Measurements from ENCODE around the gene VAV3. TPM values are rescaled to one million over a fixed set of nuclear protein-coding genes. Genes with fewer than 3 reads are reported as not detected.

The VAV3 gene
- total and polyA plus RNA-seq, 2 donors (not counting 1 experiment from before 2014, with no cell fraction given) = not detected

GRCh38 chr1:107935396-107936064 is 29.4 kb downstream of the VAV3 start:
- H3K27ac ChIP-seq (ENCODE audit: insufficient read depth, low read length) = no peak overlapping the region
- no peak overlapping the region for H3K4me3 ChIP-seq (replicated peaks in 1 of 4; ENCODE audit: control extremely low read depth in 1 of 4, insufficient read depth in 1 of 4, low read depth in 3 of 4, low read length in 4 of 4)
- H4K20me1 ChIP-seq (ENCODE audit: control insufficient read depth, extremely low read depth, insufficient read depth, low read length) = no peaks in the 10 kb centered on the region
- no peaks in the 10 kb centered on the region for H3K9me3 ChIP-seq (ENCODE audit: control insufficient read depth, insufficient read depth, low read depth, low read length)
- no peak overlapping the region for H3K4me2 ChIP-seq (ENCODE audit: extremely low read depth, insufficient read depth, low read length)
- no peak overlapping the region for H3K9ac ChIP-seq (ENCODE audit: insufficient read depth, low read length)
- no peak for DNase-seq (ENCODE audit: low read depth in 2 of 2)
- H3K79me2 ChIP-seq (ENCODE audit: control insufficient read depth, insufficient read depth, low read length) = no peaks in the 10 kb centered on the region
- no peak overlapping the region for H2AFZ ChIP-seq (ENCODE audit: low read length)
- TF ChIP-seq EZH2 (IDR thresholded peaks at IDR 0.05; ENCODE audit: low read length, missing control alignments) (no peak), CTCF (conservative IDR thresholded peaks at IDR 0.05 in 1 of 2, IDR thresholded peaks at IDR 0.05 in 1 of 2; ENCODE audit: low read depth in 1 of 2, low read length in 2 of 2) (no peak)
- no peaks in the 10 kb centered on the region for H3K36me3 ChIP-seq (ENCODE audit: control insufficient read depth, insufficient read depth, low read length)
- peaks cover 8% of the 10 kb centered on the region for H3K4me1 ChIP-seq (ENCODE audit: control insufficient read depth, extremely low read depth, insufficient read depth, low read length)
- no peaks in the 10 kb centered on the region for H3K27me3 ChIP-seq (ENCODE audit: control insufficient read depth, insufficient read depth, low read length)

- H3K4me2 ChIP-seq (ENCODE audit: extremely low read depth, insufficient read depth, low read length) = no peak overlapping the region
- H3K27ac ChIP-seq (ENCODE audit: insufficient read depth, low read length) = no peak overlapping the region
- H3K36me3 ChIP-seq (ENCODE audit: control insufficient read depth, insufficient read depth, low read length) = no peaks in the 10 kb centered on the region
- no peak for DNase-seq (ENCODE audit: low read depth in 2 of 2)
- no peaks in the 10 kb centered on the region for H3K27me3 ChIP-seq (ENCODE audit: control insufficient read depth, insufficient read depth, low read length)
- H3K4me3 ChIP-seq (replicated peaks in 1 of 4; ENCODE audit: control extremely low read depth in 1 of 4, insufficient read depth in 1 of 4, low read depth in 3 of 4, low read length in 4 of 4) = no peak overlapping the region
- no peaks in the 10 kb centered on the region for H3K9me3 ChIP-seq (ENCODE audit: control insufficient read depth, insufficient read depth, low read depth, low read length)
- H3K79me2 ChIP-seq (ENCODE audit: control insufficient read depth, insufficient read depth, low read length) = no peaks in the 10 kb centered on the region
- H3K4me1 ChIP-seq (ENCODE audit: control insufficient read depth, extremely low read depth, insufficient read depth, low read length) = peaks cover 8% of the 10 kb centered on the region
- TF ChIP-seq CTCF (conservative IDR thresholded peaks at IDR 0.05 in 1 of 2, IDR thresholded peaks at IDR 0.05 in 1 of 2; ENCODE audit: low read depth in 1 of 2, low read length in 2 of 2) (no peak), EZH2 (IDR thresholded peaks at IDR 0.05; ENCODE audit: low read length, missing control alignments) (no peak)
- H3K9ac ChIP-seq (ENCODE audit: insufficient read depth, low read length) = no peak overlapping the region
- no peaks in the 10 kb centered on the region for H4K20me1 ChIP-seq (ENCODE audit: control insufficient read depth, extremely low read depth, insufficient read depth, low read length)
- H2AFZ ChIP-seq (ENCODE audit: low read length) = no peak overlapping the region
These were observed 30.4 kb downstream of the VAV3 start for GRCh38 chr1:107934578-107934977.

GRCh38 chr1:107933736-107934135 is 31.2 kb downstream of the VAV3 start:
- Histone ChIP-seq H3K4me2 (ENCODE audit: extremely low read depth, insufficient read depth, low read length) (no peak overlapping the region), H3K4me1 (ENCODE audit: control insufficient read depth, extremely low read depth, insufficient read depth, low read length) (peaks cover 8% of the 10 kb centered on the region), H2AFZ (ENCODE audit: low read length) (no peak overlapping the region), H3K27ac (ENCODE audit: insufficient read depth, low read length) (no peak overlapping the region), H3K4me3 (replicated peaks in 1 of 4; ENCODE audit: control extremely low read depth in 1 of 4, insufficient read depth in 1 of 4, low read depth in 3 of 4, low read length in 4 of 4) (no peak overlapping the region), H3K79me2 (ENCODE audit: control insufficient read depth, insufficient read depth, low read length) (no peaks in the 10 kb centered on the region), H3K9me3 (ENCODE audit: control insufficient read depth, insufficient read depth, low read depth, low read length) (no peaks in the 10 kb centered on the region), H3K36me3 (ENCODE audit: control insufficient read depth, insufficient read depth, low read length) (no peaks in the 10 kb centered on the region), H3K9ac (ENCODE audit: insufficient read depth, low read length) (no peak overlapping the region), H4K20me1 (ENCODE audit: control insufficient read depth, extremely low read depth, insufficient read depth, low read length) (no peaks in the 10 kb centered on the region), H3K27me3 (ENCODE audit: control insufficient read depth, insufficient read depth, low read length) (no peaks in the 10 kb centered on the region)
- no peak for DNase-seq (ENCODE audit: low read depth in 2 of 2)
- TF ChIP-seq EZH2 (IDR thresholded peaks at IDR 0.05; ENCODE audit: low read length, missing control alignments) (no peak), CTCF (conservative IDR thresholded peaks at IDR 0.05 in 1 of 2, IDR thresholded peaks at IDR 0.05 in 1 of 2; ENCODE audit: low read depth in 1 of 2, low read length in 2 of 2) (no peak)

Data from fibroblast of lung (primary cell).